ENCODE measurements around the gene MAD1L1.

- no peak for TF ChIP-seq CTCF (IDR thresholded peaks at IDR 0.05; ENCODE audit: low read depth, low read length, poor library complexity, severe bottlenecking)
- TF ChIP-seq EZH2phosphoT487 (IDR thresholded peaks at IDR 0.05; ENCODE audit: borderline replicate concordance, low read length), result no peak
Observed at GRCh38 chr7:1855725-1856160, 377.0 kb downstream of the MAD1L1 start.
